ENCODE measurements around the gene ALOX12.

The ALOX12 gene

GRCh38 chr17:7001318-7001961 lies 5.6 kb downstream of the ALOX12 start:
- no peak for DNase-seq (ENCODE audit: low read depth in 2 of 2)

GRCh38 chr17:7002288-7003047 lies 6.6 kb downstream of the ALOX12 start:
- no peak for DNase-seq (ENCODE audit: low read depth in 2 of 2)

GRCh38 chr17:7003745-7004144 lies 7.9 kb downstream of the ALOX12 start:
- no peak for DNase-seq (ENCODE audit: low read depth in 2 of 2)

- DNase-seq (ENCODE audit: low read depth in 2 of 2) = peak in 1 of 2 experiments; percentile 21
These were observed 8.8 kb downstream of the ALOX12 start for GRCh38 chr17:7004398-7005253.

GRCh38 chr17:7005716-7006115 lies 9.9 kb downstream of the ALOX12 start:
- DNase-seq (ENCODE audit: low read depth in 2 of 2) = no peak

GRCh38 chr17:7007143-7007542 lies 11.3 kb downstream of the ALOX12 start:
- no peak for DNase-seq (ENCODE audit: low read depth in 2 of 2)

- no peak for DNase-seq (ENCODE audit: low read depth in 2 of 2)
These were observed 14.7 kb downstream of the ALOX12 start for GRCh38 chr17:7010523-7010922.

GRCh38 chr17:7011415-7011814 lies 15.6 kb downstream of the ALOX12 start:
- no peak for DNase-seq (ENCODE audit: low read depth in 2 of 2)

GRCh38 chr17:7011942-7012254 lies 16.0 kb downstream of the ALOX12 start:
- no peak for DNase-seq (ENCODE audit: low read depth in 2 of 2)

- peak; percentile 92 to 93 for DNase-seq (ENCODE audit: low read depth in 2 of 2)
These were observed 18.6 kb downstream of the ALOX12 start for GRCh38 chr17:7014261-7014994.

- no peak for DNase-seq (ENCODE audit: low read depth in 2 of 2)
These were observed 19.4 kb downstream of the ALOX12 start for GRCh38 chr17:7014995-7015958.

- DNase-seq (ENCODE audit: low read depth in 2 of 2) = no peak
These were observed 20.6 kb downstream of the ALOX12 start for GRCh38 chr17:7016418-7016817.

GRCh38 chr17:7016886-7017826 lies 21.3 kb downstream of the ALOX12 start:
- DNase-seq (ENCODE audit: low read depth in 2 of 2) = no peak

GRCh38 chr17:7017827-7018200 lies 22.0 kb downstream of the ALOX12 start:
- DNase-seq (ENCODE audit: low read depth in 2 of 2) = no peak

GRCh38 chr17:7018331-7018964 lies 22.6 kb downstream of the ALOX12 start:
- DNase-seq (ENCODE audit: low read depth in 2 of 2) = no peak

- DNase-seq (ENCODE audit: low read depth in 2 of 2) = no peak
These were observed 23.5 kb downstream of the ALOX12 start for GRCh38 chr17:7019367-7019766.

GRCh38 chr17:7019839-7020519 lies 24.1 kb downstream of the ALOX12 start:
- DNase-seq (ENCODE audit: low read depth in 2 of 2) = peak in 1 of 2 experiments; percentile 20

- DNase-seq (ENCODE audit: low read depth in 2 of 2) = no peak
These were observed 25.2 kb downstream of the ALOX12 start for GRCh38 chr17:7020894-7021664.

Measured in fibroblast of skin of left biceps (primary cell).